Measurements from ENCODE around the gene DOCK7. TPM values are rescaled to one million over a fixed set of nuclear protein-coding genes. Genes with fewer than 3 reads are reported as not detected.
"Not testable (repeated sequence)": the region's sequence is repeated elsewhere in the genome, so short reads cannot be mapped to it uniquely, and the experiment has no call there.

The DOCK7 gene
- total and polyA plus RNA-seq, 8 donors, result 33.1 to 53.8 (median 44.0) TPM

DNA sequence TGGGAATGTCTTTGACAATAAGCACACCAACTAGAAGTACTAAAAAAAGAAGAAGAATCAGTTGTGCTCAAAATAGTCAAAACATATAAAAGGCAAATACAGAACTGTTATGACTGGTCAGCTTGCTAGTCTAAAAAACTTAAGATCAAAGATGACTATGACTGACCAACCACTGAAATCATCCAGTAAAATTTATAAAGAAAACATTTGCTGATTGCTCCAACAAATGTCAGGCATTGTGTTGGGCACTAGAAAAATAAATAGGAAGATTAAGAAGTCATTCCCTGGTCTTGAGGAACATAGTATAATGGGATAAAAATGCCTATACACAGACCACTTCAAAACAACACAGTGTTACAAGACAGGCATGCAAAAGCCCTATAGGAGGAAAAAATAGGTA, 100.2 kb downstream of the DOCK7 start:
- ATAC-seq (no peak), DNase-seq (no peak)
- H3K4me3 ChIP-seq, result no peak overlapping the region
- no peaks in the 10 kb centered on the region for H3K9me3 ChIP-seq
- H3K36me3 ChIP-seq, result no peaks in the 10 kb centered on the region
- intact Hi-C loops (cut with DNase I), result no loop called here
- no peak overlapping the region for H3K27ac ChIP-seq
- no peaks in the 10 kb centered on the region for H3K27me3 ChIP-seq
- no peaks in the 10 kb centered on the region for H3K4me1 ChIP-seq
- TF ChIP-seq, protein P1, sequence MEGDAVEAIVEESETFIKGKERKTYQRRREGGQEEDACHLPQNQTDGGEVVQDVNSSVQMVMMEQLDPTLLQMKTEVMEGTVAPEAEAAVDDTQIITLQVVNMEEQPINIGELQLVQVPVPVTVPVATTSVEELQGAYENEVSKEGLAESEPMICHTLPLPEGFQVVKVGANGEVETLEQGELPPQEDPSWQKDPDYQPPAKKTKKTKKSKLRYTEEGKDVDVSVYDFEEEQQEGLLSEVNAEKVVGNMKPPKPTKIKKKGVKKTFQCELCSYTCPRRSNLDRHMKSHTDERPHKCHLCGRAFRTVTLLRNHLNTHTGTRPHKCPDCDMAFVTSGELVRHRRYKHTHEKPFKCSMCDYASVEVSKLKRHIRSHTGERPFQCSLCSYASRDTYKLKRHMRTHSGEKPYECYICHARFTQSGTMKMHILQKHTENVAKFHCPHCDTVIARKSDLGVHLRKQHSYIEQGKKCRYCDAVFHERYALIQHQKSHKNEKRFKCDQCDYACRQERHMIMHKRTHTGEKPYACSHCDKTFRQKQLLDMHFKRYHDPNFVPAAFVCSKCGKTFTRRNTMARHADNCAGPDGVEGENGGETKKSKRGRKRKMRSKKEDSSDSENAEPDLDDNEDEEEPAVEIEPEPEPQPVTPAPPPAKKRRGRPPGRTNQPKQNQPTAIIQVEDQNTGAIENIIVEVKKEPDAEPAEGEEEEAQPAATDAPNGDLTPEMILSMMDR (IDR thresholded peaks at IDR 0.05), result no peak

DNA sequence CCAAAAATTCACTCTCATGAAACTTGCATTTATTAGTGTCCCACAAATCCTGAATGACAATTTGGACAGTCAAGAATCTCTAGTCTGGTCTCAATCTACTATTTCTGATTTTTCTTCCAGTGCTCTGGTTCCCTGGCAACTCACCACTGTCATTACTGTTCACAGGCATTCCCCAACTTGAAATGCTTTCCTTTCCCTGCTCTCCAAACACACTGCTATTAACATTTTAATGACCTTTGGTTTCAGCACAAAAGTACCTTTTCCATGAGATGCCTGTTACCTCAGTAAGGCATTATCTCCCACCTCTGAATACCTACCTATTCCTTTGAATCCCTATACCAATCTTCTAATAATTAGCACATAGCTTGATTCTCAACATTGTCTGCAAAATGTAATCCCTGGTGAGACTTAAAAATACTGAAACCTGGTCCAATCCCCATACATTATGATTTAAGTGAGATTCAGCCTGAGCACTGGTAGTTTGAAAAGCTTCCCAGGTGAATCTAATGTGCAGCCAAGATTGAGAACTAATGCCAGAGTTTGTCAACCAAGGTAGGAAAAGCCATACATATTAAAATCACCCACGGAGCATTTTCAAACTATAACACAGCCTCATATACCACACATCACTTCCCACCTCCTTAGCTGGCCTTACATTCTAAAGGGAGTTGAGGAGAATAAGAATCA, 102.6 kb downstream of the DOCK7 start:
- intact Hi-C loops (cut with DNase I), result no loop called here
- H3K27me3 ChIP-seq, result no peaks in the 10 kb centered on the region
- DNase-seq (no peak), ATAC-seq (no peak)
- H3K4me3 ChIP-seq, result no peak overlapping the region
- H3K36me3 ChIP-seq, result no peaks in the 10 kb centered on the region
- H3K4me1 ChIP-seq, result no peaks in the 10 kb centered on the region
- no peak overlapping the region for H3K27ac ChIP-seq
- TF ChIP-seq, protein P1 (IDR thresholded peaks at IDR 0.05), result no peak
- no peaks in the 10 kb centered on the region for H3K9me3 ChIP-seq

DNA sequence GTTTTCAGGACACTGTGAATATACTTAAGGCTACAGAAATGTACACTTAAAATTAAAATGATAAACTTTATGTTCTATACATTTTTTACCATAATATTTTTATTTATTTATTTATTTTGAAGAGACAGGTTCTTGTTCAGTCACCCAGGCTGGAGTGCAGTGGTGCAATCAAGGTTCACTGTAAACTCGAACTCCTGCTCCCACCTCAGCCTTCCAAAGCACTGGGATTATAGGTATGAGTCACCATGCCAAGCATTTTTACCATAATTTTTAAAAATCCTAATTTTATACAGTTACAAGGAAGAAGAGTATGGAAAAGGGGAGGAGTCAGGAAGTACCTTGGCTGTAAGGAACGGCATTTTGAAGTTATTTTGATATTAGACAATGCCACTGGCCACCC, 114.5 kb downstream of the DOCK7 start:
- no peak overlapping the region for H3K4me3 ChIP-seq
- ATAC-seq, result no peak
- intact Hi-C loops (cut with DNase I), result no loop called here
- H3K4me1 ChIP-seq, result no peaks in the 10 kb centered on the region
- peaks cover 0 to 18% of the 10 kb centered on the region in 2 donors for H3K9me3 ChIP-seq
- DNase-seq, result no peak
- peaks cover 0 to 25% of the 10 kb centered on the region in 2 donors for H3K36me3 ChIP-seq
- no peak overlapping the region for H3K27ac ChIP-seq
- no peaks in the 10 kb centered on the region for H3K27me3 ChIP-seq
- TF ChIP-seq, protein P1 (IDR thresholded peaks at IDR 0.05), result no peak

DNA sequence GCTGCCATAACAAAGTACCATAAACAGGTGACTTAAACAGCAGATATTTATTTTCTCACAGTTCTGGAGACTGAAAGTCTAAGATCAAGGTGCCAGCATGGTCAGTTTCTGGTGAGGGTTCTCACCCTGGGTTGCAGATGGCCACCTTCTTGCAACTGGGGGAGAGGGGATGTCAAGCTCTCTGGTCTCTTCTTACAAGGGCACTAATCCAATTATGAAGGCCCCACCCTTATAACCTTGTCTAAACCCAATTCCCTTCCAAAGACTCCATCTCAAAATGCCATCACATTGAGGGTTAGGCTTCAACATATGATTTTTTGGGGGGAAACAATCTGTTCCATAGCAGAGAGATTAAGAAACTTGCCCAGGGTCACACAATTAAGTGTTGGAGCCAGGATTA, 115.7 kb downstream of the DOCK7 start:
- TF ChIP-seq, protein P1 (IDR thresholded peaks at IDR 0.05), result no peak
- intact Hi-C loops (cut with DNase I), result no loop called here
- ATAC-seq, result no peak

DNA sequence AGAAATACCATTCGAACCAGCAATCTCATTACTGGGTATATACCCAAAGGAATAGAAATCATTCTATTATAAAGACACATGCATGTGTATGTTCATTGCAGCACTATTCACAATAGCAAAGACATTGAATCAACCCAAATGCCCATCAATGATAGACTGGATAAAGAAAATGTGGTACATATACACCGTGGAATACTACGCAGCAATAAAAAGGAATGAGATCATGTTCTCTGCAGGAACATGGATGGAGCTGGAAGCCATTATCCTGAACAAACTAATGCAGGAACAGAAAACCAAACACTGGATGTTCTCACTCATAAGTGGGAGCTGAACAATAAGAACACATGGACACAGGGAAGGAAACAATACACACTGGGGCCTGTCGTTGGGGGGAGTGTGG, 116.7 kb downstream of the DOCK7 start:
- H3K4me1 ChIP-seq; DNase-seq; intact Hi-C loops (cut with DNase I); H3K27me3 ChIP-seq; H3K27ac ChIP-seq; H3K4me3 ChIP-seq; ATAC-seq: not testable (repeated sequence)
- peaks cover 0 to 20% of the 10 kb centered on the region in 2 donors for H3K36me3 ChIP-seq
- H3K9me3 ChIP-seq, result peaks cover 0 to 32% of the 10 kb centered on the region in 2 donors

More for the DNA sequence above, 115.7 kb downstream of the DOCK7 start:
- peaks cover 0 to 21% of the 10 kb centered on the region in 2 donors for H3K36me3 ChIP-seq
- H3K9me3 ChIP-seq, result peaks cover 0 to 26% of the 10 kb centered on the region in 2 donors
- no peak for DNase-seq
- H3K4me3 ChIP-seq, result no peak overlapping the region
- H3K27ac ChIP-seq, result no peak overlapping the region
- H3K27me3 ChIP-seq, result no peaks in the 10 kb centered on the region
- H3K4me1 ChIP-seq, result no peaks in the 10 kb centered on the region

DNA sequence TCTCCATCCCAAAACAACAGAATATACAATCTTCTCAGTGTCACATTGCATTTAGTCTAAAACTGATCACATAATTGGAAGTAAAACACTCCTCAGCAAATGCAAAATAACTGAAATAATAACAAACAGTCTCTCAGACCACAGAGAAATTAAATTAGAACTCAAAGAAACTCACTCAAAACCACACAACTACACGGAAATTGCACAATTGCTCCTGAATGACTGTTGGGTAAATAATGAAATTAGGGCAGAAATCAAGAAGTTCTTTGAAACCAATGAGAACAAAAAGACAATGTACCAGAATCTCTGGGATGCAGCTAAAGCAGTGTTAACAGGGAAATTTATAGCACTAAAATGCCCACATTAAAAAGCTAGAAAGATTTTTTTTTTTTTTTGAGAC, 120.3 kb downstream of the DOCK7 start:
- Histone ChIP-seq H3K36me3 (peaks cover 0 to 11% of the 10 kb centered on the region in 2 donors), H3K9me3 (peaks cover 0 to 32% of the 10 kb centered on the region in 2 donors)
- H3K27me3 ChIP-seq; ATAC-seq; H3K27ac ChIP-seq; DNase-seq; intact Hi-C loops (cut with DNase I); H3K4me3 ChIP-seq; H3K4me1 ChIP-seq: not testable (repeated sequence)

DNA sequence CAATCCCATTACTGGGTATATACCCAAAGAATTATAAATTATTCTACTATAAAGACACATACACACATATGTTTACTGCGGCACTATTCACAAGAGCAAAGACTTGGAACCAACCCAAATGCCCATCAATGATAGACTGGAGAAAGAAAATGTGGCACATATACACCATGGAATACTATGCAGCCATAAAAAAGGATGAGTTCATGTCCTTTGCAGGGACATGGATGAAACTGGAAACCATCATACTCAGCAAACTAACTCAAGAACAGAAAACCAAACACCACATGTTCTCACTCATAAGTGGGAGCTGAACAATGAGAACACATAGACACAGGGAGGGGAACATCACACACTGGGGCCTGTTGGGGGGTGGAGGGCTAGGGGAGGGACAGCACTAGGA, 121.0 kb downstream of the DOCK7 start:
- not testable (repeated sequence) for DNase-seq, H3K36me3 ChIP-seq

More for the DNA sequence above, 121.0 kb downstream of the DOCK7 start:
- H3K27ac ChIP-seq; intact Hi-C loops (cut with DNase I); H3K4me1 ChIP-seq; H3K27me3 ChIP-seq; H3K4me3 ChIP-seq; ATAC-seq: not testable (repeated sequence)
- peaks cover 0 to 27% of the 10 kb centered on the region in 2 donors for H3K9me3 ChIP-seq

Measured in left lung (tissue), 10 donors.